ENCODE measurements around the gene DNHD1. TPM values are rescaled to one million over a fixed set of nuclear protein-coding genes. Genes with fewer than 3 reads are reported as not detected.

The DNHD1 gene
- total RNA-seq, 2 experiments from 2014 or later, result 18.2 to 19.3 TPM

GRCh38 chr11:6556139-6556949 lies 59.3 kb downstream of the DNHD1 start:
- CTCF ChIA-PET, result interaction anchor here (0.6 to 0.9 kb wide), 3 partner anchors 56 to 1085 kb away, joined by 3 read pairs; partner anchors contain the start of gene MRPL17
- H3K4me3 Mint-ChIP-seq, result no peak overlapping the region
- no peak overlapping the region for H3K27ac Mint-ChIP-seq
- no peaks in the 10 kb centered on the region for H3K36me3 Mint-ChIP-seq (ENCODE audit: low read depth)
- no peaks in the 10 kb centered on the region for H3K4me1 Mint-ChIP-seq (ENCODE audit: low read depth)
- intact Hi-C loops (cut with micrococcal nuclease), result no loop called here
- H3K27me3 Mint-ChIP-seq (ENCODE audit: low read depth), result no peaks in the 10 kb centered on the region
- no peak for DNase-seq
- H3K9me3 Mint-ChIP-seq, result no peaks in the 10 kb centered on the region

- DNase-seq, result no peak
- Mint-ChIP-seq H3K36me3 (ENCODE audit: low read depth) (peaks cover 3% of the 10 kb centered on the region), H3K27ac (no peak overlapping the region), H3K9me3 (no peaks in the 10 kb centered on the region), H3K4me1 (ENCODE audit: low read depth) (no peaks in the 10 kb centered on the region), H3K27me3 (ENCODE audit: low read depth) (no peaks in the 10 kb centered on the region), H3K4me3 (no peak overlapping the region)
- CTCF ChIA-PET, result no interaction called here
- intact Hi-C loops (cut with micrococcal nuclease), result no loop called here
Measured at GRCh38 chr11:6557063-6557462, 60.0 kb downstream of the DNHD1 start.

- no peaks in the 10 kb centered on the region for H3K9me3 Mint-ChIP-seq
- peaks cover 3% of the 10 kb centered on the region for H3K36me3 Mint-ChIP-seq (ENCODE audit: low read depth)
- H3K4me1 Mint-ChIP-seq (ENCODE audit: low read depth), result no peaks in the 10 kb centered on the region
- H3K27me3 Mint-ChIP-seq (ENCODE audit: low read depth), result no peaks in the 10 kb centered on the region
- H3K4me3 Mint-ChIP-seq, result no peak overlapping the region
- no peak overlapping the region for H3K27ac Mint-ChIP-seq
- intact Hi-C loops (cut with micrococcal nuclease), result no loop called here
- CTCF ChIA-PET, result no interaction called here
- DNase-seq, result no peak
Measured at GRCh38 chr11:6557761-6558674, 60.9 kb downstream of the DNHD1 start.

- H3K4me3 Mint-ChIP-seq, result no peak overlapping the region
- DNase-seq, result no peak
- intact Hi-C loops (cut with micrococcal nuclease), result no loop called here
- H3K9me3 Mint-ChIP-seq, result no peaks in the 10 kb centered on the region
- H3K36me3 Mint-ChIP-seq (ENCODE audit: low read depth), result peaks cover 6% of the 10 kb centered on the region
- no peaks in the 10 kb centered on the region for H3K27me3 Mint-ChIP-seq (ENCODE audit: low read depth)
- H3K4me1 Mint-ChIP-seq (ENCODE audit: low read depth), result no peaks in the 10 kb centered on the region
- CTCF ChIA-PET, result no interaction called here
- H3K27ac Mint-ChIP-seq, result no peak overlapping the region
Measured at GRCh38 chr11:6559369-6559768, 62.3 kb downstream of the DNHD1 start.

- Mint-ChIP-seq H3K4me3 (no peak overlapping the region), H3K27me3 (ENCODE audit: low read depth) (no peaks in the 10 kb centered on the region), H3K36me3 (ENCODE audit: low read depth) (peaks cover 6% of the 10 kb centered on the region), H3K27ac (no peak overlapping the region), H3K9me3 (no peaks in the 10 kb centered on the region), H3K4me1 (ENCODE audit: low read depth) (no peaks in the 10 kb centered on the region)
- DNase-seq, result no peak
- intact Hi-C loops (cut with micrococcal nuclease), result no loop called here
- CTCF ChIA-PET, result no interaction called here
Measured at GRCh38 chr11:6561288-6561687, 64.2 kb downstream of the DNHD1 start.

GRCh38 chr11:6563121-6563619 lies 66.1 kb downstream of the DNHD1 start:
- intact Hi-C loops (cut with micrococcal nuclease), result no loop called here
- no peaks in the 10 kb centered on the region for H3K4me1 Mint-ChIP-seq (ENCODE audit: low read depth)
- DNase-seq, result no peak
- H3K4me3 Mint-ChIP-seq, result no peak overlapping the region
- no peaks in the 10 kb centered on the region for H3K27me3 Mint-ChIP-seq (ENCODE audit: low read depth)
- H3K36me3 Mint-ChIP-seq (ENCODE audit: low read depth), result peaks cover 6% of the 10 kb centered on the region
- CTCF ChIA-PET, result interaction anchor here (0.8 to 1.4 kb wide), 2 partner anchors 32 to 184 kb away, joined by 4 read pairs; no protein-coding TSS in a partner anchor
- H3K27ac Mint-ChIP-seq, result no peak overlapping the region
- no peaks in the 10 kb centered on the region for H3K9me3 Mint-ChIP-seq

GRCh38 chr11:6563667-6564066 lies 66.6 kb downstream of the DNHD1 start:
- Mint-ChIP-seq H3K27me3 (ENCODE audit: low read depth) (no peaks in the 10 kb centered on the region), H3K27ac (no peak overlapping the region), H3K36me3 (ENCODE audit: low read depth) (peaks cover 6% of the 10 kb centered on the region), H3K4me3 (no peak overlapping the region), H3K4me1 (ENCODE audit: low read depth) (no peaks in the 10 kb centered on the region), H3K9me3 (no peaks in the 10 kb centered on the region)
- CTCF ChIA-PET, result no interaction called here
- DNase-seq, result no peak
- intact Hi-C loops (cut with micrococcal nuclease), result no loop called here

GRCh38 chr11:6565325-6565724 lies 68.2 kb downstream of the DNHD1 start:
- Mint-ChIP-seq H3K27ac (no peak overlapping the region), H3K36me3 (ENCODE audit: low read depth) (peaks cover 6% of the 10 kb centered on the region), H3K4me3 (no peak overlapping the region), H3K27me3 (ENCODE audit: low read depth) (no peaks in the 10 kb centered on the region), H3K4me1 (ENCODE audit: low read depth) (no peaks in the 10 kb centered on the region), H3K9me3 (no peaks in the 10 kb centered on the region)
- CTCF ChIA-PET, result interaction anchor here (0.6 kb wide), 1 partner anchor 141 kb away, joined by 3 read pairs; no protein-coding TSS in a partner anchor
- intact Hi-C loops (cut with micrococcal nuclease), result no loop called here
- DNase-seq, result no peak

- Mint-ChIP-seq H3K9me3 (no peaks in the 10 kb centered on the region), H3K27me3 (ENCODE audit: low read depth) (no peaks in the 10 kb centered on the region), H3K4me3 (no peak overlapping the region), H3K4me1 (ENCODE audit: low read depth) (no peaks in the 10 kb centered on the region), H3K27ac (no peak overlapping the region), H3K36me3 (ENCODE audit: low read depth) (peaks cover 6% of the 10 kb centered on the region)
- DNase-seq, result no peak
- intact Hi-C loops (cut with micrococcal nuclease), result no loop called here
- CTCF ChIA-PET, result interaction anchor here (0.6 kb wide), 1 partner anchor 140 kb away, joined by 3 read pairs; no protein-coding TSS in a partner anchor
Measured at GRCh38 chr11:6565988-6566703, 69.1 kb downstream of the DNHD1 start.

GRCh38 chr11:6566704-6567370 lies 69.8 kb downstream of the DNHD1 start:
- Mint-ChIP-seq H3K4me1 (ENCODE audit: low read depth) (no peaks in the 10 kb centered on the region), H3K4me3 (no peak overlapping the region), H3K27me3 (ENCODE audit: low read depth) (no peaks in the 10 kb centered on the region), H3K36me3 (ENCODE audit: low read depth) (peaks cover 6% of the 10 kb centered on the region), H3K9me3 (no peaks in the 10 kb centered on the region), H3K27ac (no peak overlapping the region)
- CTCF ChIA-PET, result no interaction called here
- DNase-seq, result no peak
- intact Hi-C loops (cut with micrococcal nuclease), result no loop called here

- Mint-ChIP-seq H3K9me3 (no peaks in the 10 kb centered on the region), H3K27me3 (ENCODE audit: low read depth) (no peaks in the 10 kb centered on the region), H3K27ac (no peak overlapping the region), H3K4me1 (ENCODE audit: low read depth) (no peaks in the 10 kb centered on the region), H3K4me3 (no peak overlapping the region), H3K36me3 (ENCODE audit: low read depth) (peaks cover 6% of the 10 kb centered on the region)
- no peak for DNase-seq
- CTCF ChIA-PET, result no interaction called here
- intact Hi-C loops (cut with micrococcal nuclease), result no loop called here
Measured at GRCh38 chr11:6567371-6567745, 70.3 kb downstream of the DNHD1 start.
